Ovary (tissue), 9 donors: ENCODE data around the gene TMEM62. TPM values are rescaled to one million over a fixed set of nuclear protein-coding genes. Genes with fewer than 3 reads are reported as not detected.
"Not testable (repeated sequence)": the region's sequence is repeated elsewhere in the genome, so short reads cannot be mapped to it uniquely, and the experiment has no call there.

Source experiments
- DNase-seq, 5 donors: peaks; one replicate each; pipeline ENCODE4 v3.0.0-alpha.2; 2019 to 2020
- H3K27ac ChIP-seq, 2 donors: fragments of 200-600 bp; one replicate each; pipeline versions ENCODE4 v1.5.1 to v1.8.0; 2019 to 2022
- H3K27me3 ChIP-seq: fragments of 200-600 bp; one replicate; pipeline ENCODE4 v1.8.0; 2022
- H3K36me3 ChIP-seq: fragments of 200-600 bp; sonication (generic); one replicate; pipeline ENCODE4 v1.5.1; 2019
- H3K4me1 ChIP-seq: one replicate; pipeline ENCODE4 v1.8.1; 2013; ENCODE audit warnings: mild to moderate bottlenecking, moderate library complexity; ENCODE audit not compliant: insufficient read depth
- H3K4me3 ChIP-seq: fragments of 200-600 bp; sonication (generic); one replicate; pipeline ENCODE4 v1.5.1; 2017
- H3K9me3 ChIP-seq, 2 donors: fragments of 200-600 bp in 1 of 2; sonication (generic) in 1 of 2; one replicate each; pipeline versions ENCODE4 v1.5.1 to v1.8.1; 2013 to 2019; ENCODE audit warnings: mild to moderate bottlenecking in 1 of 2, moderate library complexity in 1 of 2
- CTCF ChIP-seq, 3 donors: fragments of 450-650 bp in 2 of 3; fragments of 200-600 bp in 1 of 3; IDR thresholded peaks; one replicate each; pipeline versions ENCODE4 v1.5.1 to v1.8.0; 2016 to 2022; ENCODE audit warnings: antibody characterized with exemption in 3 of 3, mild to moderate bottlenecking in 1 of 3
- EP300 ChIP-seq: sonication (generic); formaldehyde crosslinking; IDR thresholded peaks from one replicate; pipeline ENCODE4 v1.6.1; 2017; ENCODE audit warnings: antibody characterized with exemption
- POLR2A ChIP-seq: fragments of 450-650 bp; IDR thresholded peaks from one replicate; pipeline ENCODE4 v1.6.1; 2017; ENCODE audit warnings: antibody characterized with exemption, mild to moderate bottlenecking, moderate library complexity
- WGBS, 3 donors: extraction: QIAGEN DNeasy Blood & Tissue Kit in 1 of 3; methylation state at CpG; one replicate each; pipeline versions ENCODE4 v1.1.5 to v1.1.7; 2013 to 2017; 5-methylcytosine and 5-hydroxymethylcytosine counted together
- intact Hi-C, 4 donors: fragments of 100-400 bp; cut with DNase I; formaldehyde crosslinking; loops; one replicate each; pipeline versions ENCODE4 v1.11.0 to v1.15.1; 2022 to 2023
- polyA plus RNA-seq, 2 donors: library from polyadenylated mRNA; stranded (reverse); fragments of 200-250 nt in 1 of 2; fragments of 350-450 nt in 1 of 2; fragmentation: Illumina TruSeq in 1 of 2; extraction: RNeasy Lipid Tissue Mini Kit (QIAGEN cat#74804) in 1 of 2; gene quantifications; one replicate each; pipeline ENCODE4 v1.2.3, GENCODE V29; 2013 to 2014
- total RNA-seq, 7 donors: library from RNA; depleted of rRNA in 2 of 7; stranded (reverse); fragments of >200 nt in 2 of 7; fragmentation: NEBNext Ultra II Directional in 3 of 7; extraction: Animal tissue kit (Norgen Biotek cat#: 25700) in 3 of 7; gene quantifications; one replicate each; pipeline versions ENCODE4 v1.1.0 to v1.2.4, GENCODE V29; 2016 to 2023
- donor health status: DM: no; HTN: no; CAD: no; lungs with moderate emphysema.
- donor health status: DM: no; HTN: no; CAD: no.
- donor health status: Bipolar disorder and iron deficiency.
- donor health status: DM: yes; HTN: yes; CAD: no.
- donor health status: DM: no; HTN: no; CAD: no.
- donor health status: DM: yes; HTN: yes; CAD: no.

TMEM62 gene
- total and polyA plus RNA-seq, 9 donors, result 6.6 to 17.4 (median 13.8) TPM

DNA sequence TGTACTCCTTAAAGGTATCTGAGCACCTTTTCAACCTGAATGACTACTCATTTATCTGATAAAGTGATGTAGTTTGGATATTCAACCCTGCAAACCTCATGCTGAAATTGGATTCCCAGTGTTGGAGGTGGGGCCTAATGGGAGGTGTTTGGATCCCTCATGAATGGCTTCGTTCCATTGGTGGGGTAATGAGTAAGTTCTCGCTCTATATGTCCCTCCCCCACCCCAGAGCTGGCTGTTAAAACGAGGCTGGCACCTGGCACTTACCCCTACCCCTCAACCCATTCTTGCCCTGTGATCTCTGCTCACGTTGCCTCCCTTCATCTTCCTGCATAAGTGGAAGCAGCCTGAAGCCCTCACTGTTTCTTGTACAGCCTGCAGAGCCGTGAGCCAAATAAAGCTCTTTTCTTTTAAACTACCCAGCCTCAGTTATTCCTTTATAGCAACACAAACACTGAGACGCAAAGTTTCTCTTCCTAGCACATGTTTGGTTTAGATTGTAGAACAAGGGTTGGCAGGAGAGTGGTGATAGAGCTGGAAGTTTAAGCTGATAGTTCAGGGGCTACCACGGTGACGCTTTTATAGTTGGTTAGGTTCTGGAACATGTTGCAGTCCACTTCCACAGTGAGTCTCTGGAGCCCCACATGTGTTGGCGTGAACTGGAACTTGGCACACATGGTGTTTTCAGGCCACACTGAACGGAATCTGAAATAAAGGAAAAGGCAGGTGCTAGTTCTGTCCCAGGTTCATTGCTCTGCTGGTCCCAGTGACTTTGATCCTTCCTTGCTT lies 63.6 kb downstream of the TMEM62 start:
- H3K27ac ChIP-seq, result no peak overlapping the region
- H3K4me3 ChIP-seq, result no peak overlapping the region
- no peaks in the 10 kb centered on the region for H3K27me3 ChIP-seq
- H3K9me3 ChIP-seq, result no peaks in the 10 kb centered on the region
- H3K36me3 ChIP-seq, result no peaks in the 10 kb centered on the region
- no peak for DNase-seq
- intact Hi-C loops, result no loop called here
- no peak for TF ChIP-seq CTCF (IDR thresholded peaks at IDR 0.05)
- no peak for TF ChIP-seq EP300
- TF ChIP-seq POLR2A, result no peak
- 81 to 90% (median 86%) methylated on average over 10 of the region's 10 CpGs for WGBS, 3 donors
- H3K4me1 ChIP-seq, result no peaks in the 10 kb centered on the region

GRCh38 chr15:43197773-43198172 lies 64.4 kb downstream of the TMEM62 start:
- H3K27ac ChIP-seq, intact Hi-C loops, H3K36me3 ChIP-seq, DNase-seq, H3K27me3 ChIP-seq, H3K4me1 ChIP-seq, H3K9me3 ChIP-seq, H3K4me3 ChIP-seq: not testable (repeated sequence)
- 89 to 95% (median 90%) methylated on average over 3 of the region's 3 CpGs for WGBS, 3 donors

GRCh38 chr15:43198556-43198955 lies 65.2 kb downstream of the TMEM62 start:
- H3K27me3 ChIP-seq, H3K4me3 ChIP-seq, intact Hi-C loops, H3K9me3 ChIP-seq, DNase-seq, H3K4me1 ChIP-seq, H3K36me3 ChIP-seq, H3K27ac ChIP-seq: not testable (repeated sequence)
- 94 to 97% (median 96%) methylated on average over 4 of the region's 4 CpGs for WGBS, 3 donors

- TF ChIP-seq CTCF (IDR thresholded peaks at IDR 0.05) (no peak), EP300 (no peak), POLR2A (no peak)
- H3K4me1 ChIP-seq, result no peaks in the 10 kb centered on the region
- no peaks in the 10 kb centered on the region for H3K9me3 ChIP-seq
- H3K27ac ChIP-seq, result no peak overlapping the region
- H3K27me3 ChIP-seq, result no peaks in the 10 kb centered on the region
- no peaks in the 10 kb centered on the region for H3K36me3 ChIP-seq
- intact Hi-C loops, result no loop called here
- DNase-seq, result no peak
- 91 to 98% (median 95%) methylated on average over 3 of the region's 3 CpGs for WGBS, 3 donors
- H3K4me3 ChIP-seq, result no peak overlapping the region
Measured at GRCh38 chr15:43198992-43199391, 65.6 kb downstream of the TMEM62 start.

DNA sequence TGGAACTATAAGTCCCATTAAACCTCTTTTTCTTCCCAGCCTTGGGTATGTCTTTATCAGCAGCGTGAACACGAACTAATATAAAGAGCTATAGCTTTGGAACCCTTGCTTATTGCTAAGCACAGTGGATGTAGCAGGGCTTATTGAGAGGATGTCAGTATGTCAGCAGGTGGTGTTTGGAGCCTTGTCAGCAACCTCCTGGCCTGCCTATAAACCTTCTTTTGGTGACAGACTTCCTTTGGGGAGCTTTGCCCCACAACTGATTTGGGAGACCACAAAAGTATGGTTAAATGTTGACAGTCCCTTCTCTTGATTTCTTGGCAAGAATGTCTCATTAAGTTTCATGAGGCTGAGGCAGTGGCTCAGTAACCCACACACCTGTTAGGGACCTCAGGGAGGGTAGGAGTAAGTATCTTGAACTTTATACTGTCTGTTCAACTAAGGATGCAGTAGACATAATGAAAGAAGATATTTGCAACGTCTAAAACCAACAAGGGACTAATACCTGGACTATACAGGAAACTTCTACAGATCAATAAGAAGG lies 66.6 kb downstream of the TMEM62 start:
- H3K27ac ChIP-seq, result no peak overlapping the region
- H3K4me3 ChIP-seq, result no peak overlapping the region

More for the DNA sequence above, 66.6 kb downstream of the TMEM62 start:
- TF ChIP-seq EP300, result no peak
- no peak for TF ChIP-seq POLR2A
- no peak for TF ChIP-seq CTCF (IDR thresholded peaks at IDR 0.05)
- 80 to 91% (median 89%) methylated on average over 3 of the region's 3 CpGs for WGBS, 3 donors
- no peaks in the 10 kb centered on the region for H3K27me3 ChIP-seq
- intact Hi-C loops, result no loop called here
- H3K4me1 ChIP-seq, result no peaks in the 10 kb centered on the region
- no peak for DNase-seq
- no peaks in the 10 kb centered on the region for H3K36me3 ChIP-seq
- H3K9me3 ChIP-seq, result no peaks in the 10 kb centered on the region
